Brain pericyte (primary cell): Measurements from ENCODE around the gene BBOX1.
"Not testable (repeated sequence)": the region's sequence is repeated elsewhere in the genome, so short reads cannot be mapped to it uniquely, and the experiment has no call there.

Source experiments
- DNase-seq: peaks from one replicate; pipeline ENCODE4 v3.0.0-alpha.2; 2012; ENCODE audit warnings: low read depth, low spot score

BBOX1 gene

DNA sequence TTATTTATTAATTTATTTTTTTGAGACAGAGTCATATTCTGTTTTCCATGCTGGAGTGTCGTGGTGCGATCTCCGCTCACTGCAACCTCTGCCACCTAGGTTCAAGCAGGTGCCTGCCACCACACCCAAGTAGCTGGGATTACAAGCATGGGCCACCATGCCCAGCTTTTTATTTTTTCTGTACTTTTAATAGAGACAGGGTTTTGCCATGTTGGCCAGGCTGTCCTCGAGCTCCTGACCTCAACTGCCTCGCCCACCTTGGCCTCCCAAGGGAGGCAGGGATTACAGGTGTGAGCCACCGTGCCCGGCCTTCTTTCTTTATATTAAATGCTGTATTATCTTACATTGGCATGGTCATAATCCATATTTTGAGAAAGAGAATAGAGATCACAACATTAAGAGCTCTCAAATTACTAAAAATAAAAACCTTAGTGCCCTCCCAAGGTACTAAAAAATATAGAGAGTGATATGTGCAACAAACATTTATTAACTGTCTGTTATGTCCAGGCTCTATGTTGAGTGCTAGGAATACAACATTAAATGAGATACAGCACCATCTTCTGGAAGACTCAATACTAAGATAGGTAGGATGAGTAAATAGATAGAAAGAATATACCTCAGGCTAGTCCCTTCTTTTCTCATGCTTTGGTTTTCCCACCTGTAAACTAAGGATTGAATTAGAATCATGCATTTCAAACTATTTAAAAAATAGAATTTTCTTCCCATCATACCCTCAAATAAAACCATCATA is 84.1 kb downstream of the BBOX1 start:
- no peak for DNase-seq

DNA sequence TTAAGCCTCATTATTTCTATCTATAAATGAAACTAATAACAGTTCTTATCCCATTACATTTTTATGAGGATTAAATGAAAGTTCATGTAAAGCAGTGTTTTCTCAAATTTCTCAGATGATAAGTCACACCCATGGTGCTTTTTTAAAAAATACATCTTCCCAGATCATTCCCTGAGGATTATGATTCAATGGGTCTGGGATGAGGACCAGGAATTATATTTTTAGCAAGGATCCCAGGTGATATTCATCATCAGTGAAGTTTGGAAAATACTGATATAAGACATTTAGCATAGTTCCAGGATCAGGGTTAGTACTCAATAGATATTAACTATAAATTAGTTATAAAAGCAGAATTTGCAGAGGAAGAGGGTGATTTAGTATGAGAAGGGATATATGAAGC is 89.1 kb downstream of the BBOX1 start:
- no peak for DNase-seq

DNA sequence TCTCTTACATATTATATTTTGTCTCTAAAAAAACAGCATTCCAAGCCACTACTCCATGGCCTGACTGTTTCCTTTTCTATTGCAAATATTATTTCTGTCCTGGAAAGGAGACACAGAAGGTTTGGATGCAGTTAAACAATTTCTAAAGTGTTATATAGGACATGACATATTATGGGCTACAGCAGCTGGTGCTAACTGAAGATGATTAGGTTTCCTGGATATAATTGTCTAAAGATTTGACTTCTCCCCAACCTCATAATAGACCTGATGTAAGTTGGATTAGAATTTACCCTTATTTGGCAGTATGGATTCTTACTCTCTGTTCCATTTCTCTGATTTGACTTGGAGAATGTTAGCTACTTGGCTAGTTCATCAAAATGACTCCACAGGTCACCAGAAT is 90.2 kb downstream of the BBOX1 start:
- DNase-seq, result no peak

DNA sequence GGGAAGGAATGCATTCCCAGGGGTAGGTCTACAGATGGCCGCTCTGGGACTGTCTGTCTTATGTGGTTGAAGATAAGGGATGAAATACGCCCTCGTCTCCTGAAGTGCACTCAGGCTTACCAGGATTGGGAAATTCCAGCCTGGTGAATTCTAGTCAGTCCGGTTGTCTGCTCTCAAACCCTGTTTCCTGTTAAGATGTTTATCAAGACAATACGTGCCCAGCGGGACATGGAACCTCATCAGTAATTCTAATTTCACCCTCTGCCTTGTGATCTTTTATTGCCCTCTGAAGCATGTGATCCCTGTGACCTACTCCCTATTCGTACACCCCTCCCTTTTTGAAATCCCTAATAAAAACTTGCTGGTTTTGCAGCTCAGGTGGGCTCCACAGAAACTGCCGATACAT is 95.3 kb downstream of the BBOX1 start:
- DNase-seq, result not testable (repeated sequence)

DNA sequence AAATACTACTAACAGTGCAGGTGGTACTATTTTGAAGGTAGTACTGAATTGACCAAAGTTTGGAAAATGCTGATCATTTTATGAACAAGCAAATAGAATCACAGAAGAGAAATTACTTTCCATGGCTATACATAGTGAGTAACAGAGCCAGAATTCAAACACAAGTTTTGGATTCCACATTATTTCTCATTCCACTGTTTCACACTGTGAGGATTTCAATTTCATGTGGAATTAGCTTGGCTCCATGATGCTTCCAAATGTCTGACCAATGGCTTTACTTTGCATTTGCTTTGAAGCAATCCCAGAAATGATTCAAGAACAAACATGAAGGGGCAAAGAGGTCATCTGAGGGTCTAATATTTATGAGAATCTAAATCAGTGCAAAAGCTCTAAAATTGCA is 98.1 kb downstream of the BBOX1 start:
- no peak for DNase-seq

DNA sequence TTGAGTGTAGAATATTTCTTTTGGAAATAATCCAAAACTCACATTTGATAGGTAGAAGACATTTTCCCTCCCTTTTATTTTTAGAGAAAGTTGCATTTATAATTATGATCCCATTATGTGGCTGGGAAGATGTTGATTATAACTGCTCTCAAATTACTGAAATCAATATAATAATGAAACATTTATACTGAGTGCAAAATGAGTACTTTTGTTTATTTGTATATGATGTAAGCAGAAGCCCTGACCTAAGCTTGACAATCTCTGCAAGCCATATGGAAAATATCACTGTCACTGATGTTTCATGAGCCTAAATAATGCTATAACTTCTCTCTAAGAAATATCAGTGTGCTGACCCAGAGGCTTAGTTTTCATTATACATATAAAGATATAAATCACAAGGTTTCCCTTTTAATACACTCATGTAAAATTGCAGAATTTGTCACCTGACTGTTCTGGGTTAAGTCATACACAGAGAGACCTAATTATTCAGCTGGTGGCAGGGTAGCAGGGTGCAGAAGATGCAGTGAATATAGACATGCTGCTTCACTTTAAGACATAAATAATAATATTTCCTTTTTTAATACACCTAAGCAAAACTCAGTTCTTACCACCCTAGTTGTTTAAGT is 99.2 kb downstream of the BBOX1 start:
- DNase-seq, result no peak

DNA sequence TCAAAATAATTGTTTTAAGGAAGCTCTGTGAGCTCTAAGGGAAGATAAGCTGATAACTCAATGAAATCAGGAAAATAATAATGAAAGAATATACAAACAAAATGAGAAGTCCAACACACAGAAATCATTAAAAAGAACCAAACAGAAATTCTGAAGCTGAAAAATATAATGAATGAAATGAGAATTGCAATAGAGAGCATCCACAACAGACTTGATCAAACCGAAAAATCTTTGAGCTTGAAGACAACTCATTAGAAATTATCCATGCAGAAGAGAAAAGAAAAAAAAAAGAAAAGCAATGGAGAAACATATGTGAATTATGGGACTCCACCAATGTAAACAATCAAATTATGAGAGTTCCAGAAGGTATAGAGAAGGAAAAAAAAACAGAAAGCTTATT is 101.0 kb downstream of the BBOX1 start:
- DNase-seq, result no peak

DNA sequence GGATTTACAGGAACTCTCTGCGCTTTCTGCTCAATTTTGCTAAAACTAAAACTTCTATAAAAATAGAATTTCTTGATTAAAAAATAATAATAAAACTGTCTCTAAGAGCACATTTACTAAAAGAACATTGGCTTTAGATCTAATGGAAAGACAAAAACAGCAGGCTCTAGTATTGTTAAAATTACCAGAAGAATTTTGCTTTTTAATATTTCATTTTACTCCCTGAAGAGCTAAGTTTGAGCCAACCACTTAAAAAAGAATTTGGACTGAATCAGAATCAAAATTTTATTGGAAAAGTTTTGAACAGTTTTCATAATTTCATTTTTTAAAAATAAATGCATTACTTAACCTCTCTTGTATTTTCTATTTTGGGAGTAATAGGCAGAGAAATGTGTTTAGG is 107.3 kb downstream of the BBOX1 start:
- no peak for DNase-seq

DNA sequence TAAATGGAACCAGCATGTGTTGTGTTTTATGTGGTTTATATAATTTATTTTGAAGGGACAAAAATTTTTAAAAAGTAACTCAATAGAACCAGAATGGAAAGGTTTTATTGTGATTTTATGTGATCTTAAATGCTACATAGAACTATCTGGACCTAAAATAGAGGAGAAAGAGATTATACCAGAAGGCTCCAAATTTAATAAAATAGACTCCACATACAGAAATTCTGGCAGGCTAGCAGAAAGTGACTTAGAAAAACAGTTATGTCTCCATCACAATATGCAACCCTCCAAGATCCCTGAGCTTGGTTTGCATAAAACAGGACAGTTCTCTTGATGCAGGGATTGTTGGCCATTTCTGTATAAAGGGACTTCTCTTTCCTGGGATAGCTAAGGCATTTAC is 107.9 kb downstream of the BBOX1 start:
- no peak for DNase-seq

DNA sequence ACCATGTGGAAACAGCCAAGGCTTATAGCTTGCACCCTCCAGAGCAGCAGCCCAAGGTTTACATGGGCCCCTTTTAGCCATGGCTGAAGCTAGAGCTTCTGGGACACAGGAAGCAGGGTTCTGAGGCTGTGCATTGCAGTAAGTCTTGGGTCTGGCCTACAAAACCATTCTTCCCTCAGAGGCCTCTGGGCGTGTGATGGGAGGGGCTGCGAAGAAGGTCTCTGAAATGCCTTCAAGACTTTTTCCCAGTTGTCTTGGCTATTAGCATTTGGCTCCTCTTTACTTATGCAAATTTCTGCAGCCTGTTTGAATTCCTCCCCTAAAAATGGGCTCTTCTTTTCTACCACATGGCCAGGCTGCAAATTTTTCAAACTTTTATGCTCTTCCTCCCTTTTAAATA is 109.5 kb downstream of the BBOX1 start:
- no peak for DNase-seq

DNA sequence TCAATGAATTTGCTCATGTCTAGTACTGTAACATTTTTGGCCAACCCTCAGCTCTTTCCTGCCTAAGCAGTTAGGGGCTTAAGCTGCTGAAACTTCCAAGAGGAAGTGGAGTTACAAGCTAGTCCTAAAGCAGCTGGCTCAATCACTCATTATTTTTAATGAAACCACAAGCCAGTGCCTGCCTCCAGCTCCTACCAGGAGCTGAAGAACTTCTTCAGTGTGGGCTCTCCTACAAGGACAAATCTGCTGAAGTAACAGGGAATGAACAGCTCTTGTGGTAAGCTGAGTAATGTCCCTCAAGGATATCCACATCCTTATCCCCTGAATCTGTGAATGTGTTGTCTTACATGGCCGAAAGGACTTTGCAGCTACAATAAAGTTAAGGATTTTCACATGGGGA is 112.5 kb downstream of the BBOX1 start:
- no peak for DNase-seq

DNA sequence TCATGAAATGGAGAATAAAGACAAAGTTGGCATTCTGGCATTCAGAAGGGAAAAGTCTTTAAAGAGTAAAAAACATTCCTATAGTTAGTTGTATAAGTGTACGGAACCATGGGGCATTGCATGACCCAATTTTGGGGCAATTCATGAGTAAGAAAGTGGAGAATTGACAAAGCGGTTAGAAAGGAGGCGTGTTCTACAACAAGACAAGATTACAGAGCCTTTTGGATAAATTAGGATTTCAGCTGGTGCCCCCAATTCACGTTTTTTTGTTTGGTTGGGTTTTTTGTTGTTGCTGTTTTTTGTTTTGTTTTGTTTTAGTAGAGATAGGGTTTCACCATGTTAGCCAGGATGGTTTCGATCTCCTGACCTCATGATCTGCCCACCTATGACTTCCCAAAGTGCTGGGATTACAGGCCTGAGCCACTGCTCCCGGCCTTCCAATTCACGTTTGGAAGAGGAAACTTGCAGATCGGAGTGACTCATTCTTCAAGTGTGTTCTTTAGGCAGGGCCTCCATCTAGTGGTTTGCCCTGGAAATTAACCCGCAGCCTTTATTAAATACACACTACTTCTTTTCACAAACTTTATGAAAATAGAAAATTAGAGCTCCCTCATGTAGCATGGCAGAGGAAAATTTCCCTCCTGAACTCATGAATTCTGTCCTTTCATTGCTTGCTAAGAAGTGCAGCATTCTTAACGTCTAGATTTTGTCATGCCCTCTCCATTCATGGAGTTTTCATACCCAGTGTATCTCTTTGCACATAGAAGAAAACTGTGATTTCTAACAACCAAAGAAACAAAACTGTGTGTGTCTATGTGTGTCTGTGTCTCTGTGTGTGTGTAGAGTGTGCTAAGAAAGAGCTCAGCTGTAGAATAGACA is 118.1 kb downstream of the BBOX1 start:
- peak; percentile 15 for DNase-seq

DNA sequence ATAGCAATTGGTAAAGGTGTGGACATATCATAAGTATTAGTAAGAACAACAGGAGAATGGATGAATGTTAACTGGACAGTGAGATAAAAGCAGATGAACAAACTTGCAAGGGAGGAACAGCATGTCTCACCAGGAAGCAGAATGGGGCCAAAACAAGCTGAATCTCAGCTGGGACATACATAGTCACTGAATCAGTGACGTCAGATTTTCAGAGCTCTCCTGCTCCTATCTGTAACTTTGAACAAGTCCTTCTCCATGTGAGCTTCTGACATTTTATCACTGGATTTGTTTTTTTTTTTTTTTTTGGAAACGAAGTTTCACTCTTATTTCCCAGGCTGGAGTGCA is 118.7 kb downstream of the BBOX1 start:
- DNase-seq, result no peak

DNA sequence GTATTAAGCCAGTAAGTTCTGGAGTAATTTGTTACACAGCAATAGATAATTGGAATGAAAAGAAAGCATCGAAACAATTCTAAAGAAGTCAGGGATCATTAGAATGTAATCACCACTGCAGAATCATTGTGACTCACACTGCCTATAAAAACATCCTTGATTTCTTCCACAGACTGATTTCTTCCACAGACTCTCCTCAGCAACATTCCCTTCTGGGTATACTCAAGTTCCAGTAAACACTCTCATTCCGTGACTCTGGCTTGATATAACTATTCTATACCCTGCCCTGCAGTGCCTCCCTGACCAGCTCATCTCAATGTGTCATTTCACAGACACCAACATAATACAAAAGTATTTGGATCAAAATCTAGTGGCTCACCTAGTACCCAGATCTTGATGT is 120.5 kb downstream of the BBOX1 start:
- no peak for DNase-seq

DNA sequence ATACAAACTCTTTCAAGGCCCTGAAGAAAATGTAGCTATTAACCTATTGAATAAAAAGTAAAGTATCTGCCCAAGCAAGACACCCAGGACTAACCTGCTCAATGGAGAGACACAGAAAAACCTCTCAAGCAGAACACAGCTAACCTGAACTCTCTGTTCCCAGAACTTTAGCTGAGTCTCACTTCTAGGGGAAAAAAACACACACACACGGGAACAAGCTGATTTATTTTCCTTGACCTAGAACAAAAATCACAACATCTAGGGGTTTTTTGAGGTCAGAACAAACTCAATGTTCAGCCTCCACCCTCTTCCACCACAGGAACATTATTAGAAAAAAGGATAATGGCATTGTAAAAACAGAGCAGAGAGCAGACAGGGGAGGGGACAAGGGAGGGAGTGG is 121.6 kb downstream of the BBOX1 start:
- no peak for DNase-seq

DNA sequence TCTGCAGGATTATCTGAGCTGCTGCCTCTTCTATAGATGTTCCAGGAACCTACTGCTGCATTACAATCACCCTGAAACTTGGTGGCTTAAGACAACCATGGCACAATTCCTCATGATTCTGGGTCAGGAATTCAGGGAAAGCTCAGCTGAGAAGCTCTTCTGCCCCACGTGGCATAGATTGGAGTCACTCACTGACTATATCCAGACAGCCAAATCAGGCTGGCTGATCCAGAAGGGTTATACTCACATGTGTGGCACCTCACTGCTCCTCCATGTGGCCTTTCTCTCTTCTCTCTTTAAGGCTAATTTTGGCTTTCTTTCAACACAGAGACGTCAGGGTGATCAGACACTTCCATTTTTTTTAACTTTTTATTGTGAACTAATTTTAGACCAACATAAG is 125.5 kb downstream of the BBOX1 start:
- no peak for DNase-seq

DNA sequence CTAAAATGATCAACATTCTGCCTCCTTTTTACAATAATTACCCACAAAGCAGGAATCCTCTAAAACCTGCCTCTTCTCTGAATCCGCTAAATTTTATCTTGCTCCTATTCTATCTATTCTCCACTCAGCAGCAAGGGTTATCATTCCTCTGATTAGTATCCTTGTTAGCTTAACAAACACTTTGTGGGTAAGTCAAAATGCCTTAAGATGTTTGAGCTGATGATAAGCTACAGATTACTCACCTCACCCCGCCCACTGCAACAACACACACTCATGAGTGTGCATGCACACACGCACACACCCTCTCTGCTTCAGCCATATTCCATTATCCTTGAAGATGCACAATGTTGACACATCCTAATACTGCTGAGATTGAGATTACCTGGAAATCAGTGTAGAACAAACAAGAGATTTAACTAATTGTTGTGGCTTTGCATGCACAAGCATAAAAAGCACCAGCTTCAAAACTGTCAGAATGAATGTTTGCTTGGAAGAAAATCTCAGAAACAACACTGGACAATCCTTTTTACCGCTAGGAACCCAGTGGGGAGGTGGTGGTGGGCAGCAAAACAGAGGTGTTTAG is 130.9 kb downstream of the BBOX1 start:
- no peak for DNase-seq

DNA sequence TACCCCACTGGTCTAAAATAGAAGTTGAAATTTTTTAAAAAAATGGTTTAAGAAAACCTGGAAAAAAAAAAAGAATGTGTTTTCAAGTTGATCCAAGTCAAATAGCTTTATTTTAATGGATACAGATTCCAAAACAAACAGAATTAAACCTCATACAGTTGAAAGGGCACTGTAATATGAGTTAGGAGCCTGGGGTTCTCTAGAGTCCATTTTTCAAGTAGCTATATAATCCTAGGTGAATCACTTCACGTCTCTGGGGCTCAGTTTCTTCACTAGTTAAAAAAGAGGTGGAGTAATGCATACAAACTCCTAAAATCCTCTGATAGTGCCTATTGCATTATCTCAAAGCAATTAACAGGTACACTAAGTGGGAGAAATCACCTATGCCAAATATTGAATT is 132.9 kb downstream of the BBOX1 start:
- DNase-seq, result no peak

DNA sequence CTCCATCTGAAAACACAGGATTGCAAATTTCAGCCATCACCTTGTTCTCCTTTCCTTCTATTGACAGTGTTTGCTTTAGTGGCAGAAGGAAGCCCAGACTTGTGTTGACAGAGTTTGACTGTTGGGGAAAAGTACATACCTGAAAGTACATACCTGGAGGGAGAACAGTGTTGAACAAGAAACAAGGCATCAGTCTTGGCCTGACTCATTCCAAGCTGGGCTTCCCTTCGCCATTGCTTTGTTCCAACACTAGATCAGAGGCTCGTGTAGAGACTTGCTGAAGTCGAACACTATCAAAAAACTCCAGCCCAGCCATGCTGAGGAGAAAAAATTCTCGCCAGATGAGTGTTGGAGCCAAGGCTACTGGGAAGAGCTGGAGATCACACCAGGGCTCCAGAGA is 133.4 kb downstream of the BBOX1 start:
- DNase-seq, result no peak

DNA sequence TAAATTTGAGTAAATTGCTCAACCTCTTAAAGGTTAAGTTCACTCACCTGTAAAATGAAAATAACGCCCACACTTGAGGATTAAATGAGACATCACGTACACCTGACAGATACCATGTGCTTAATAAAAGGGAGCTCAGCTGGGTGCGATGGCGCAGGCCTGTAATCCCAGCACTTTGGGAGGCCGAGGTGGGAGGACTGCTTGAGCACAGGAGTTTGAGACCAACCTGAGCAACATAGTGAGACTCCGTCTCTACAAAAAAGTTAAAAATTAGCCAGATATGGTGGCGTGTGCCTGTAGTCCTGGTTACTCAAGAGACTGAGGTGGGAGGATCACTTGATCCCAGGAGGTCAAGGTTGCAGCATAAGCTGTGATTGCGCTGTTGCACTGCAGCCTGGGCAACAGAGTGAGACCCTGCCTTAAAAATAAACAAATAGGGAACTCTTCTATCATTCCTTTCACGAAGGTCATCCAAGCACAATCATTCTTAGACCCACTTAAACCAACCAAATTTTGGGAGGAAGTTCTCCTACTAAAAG is 134.1 kb downstream of the BBOX1 start:
- DNase-seq, result no peak

DNA sequence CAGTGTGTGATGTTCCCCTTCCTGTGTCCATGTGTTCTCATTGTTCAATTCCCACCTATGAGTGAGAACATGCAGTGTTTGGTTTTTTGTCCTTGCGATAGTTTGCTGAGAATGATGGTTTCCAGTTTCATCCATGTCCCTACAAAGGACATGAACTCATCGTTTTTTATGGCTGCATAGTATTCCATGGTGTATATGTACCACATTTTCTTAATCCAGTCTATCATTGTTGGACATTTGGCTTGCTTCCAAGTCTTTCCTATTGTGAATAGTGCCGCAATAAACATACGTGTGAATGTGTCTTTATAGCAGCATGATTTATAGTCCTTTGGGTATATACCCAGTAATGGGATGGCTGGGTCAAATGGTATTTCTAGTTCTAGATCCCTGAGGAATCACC is 134.9 kb downstream of the BBOX1 start:
- not testable (repeated sequence) for DNase-seq
